ENCODE measurements around the gene TRIM14. TPM values are rescaled to one million over a fixed set of nuclear protein-coding genes. Genes with fewer than 3 reads are reported as not detected.

Gene TRIM14
- total RNA-seq, 4 donors from 2014 or later: 21.0 to 39.2 (median 31.6) TPM

DNA sequence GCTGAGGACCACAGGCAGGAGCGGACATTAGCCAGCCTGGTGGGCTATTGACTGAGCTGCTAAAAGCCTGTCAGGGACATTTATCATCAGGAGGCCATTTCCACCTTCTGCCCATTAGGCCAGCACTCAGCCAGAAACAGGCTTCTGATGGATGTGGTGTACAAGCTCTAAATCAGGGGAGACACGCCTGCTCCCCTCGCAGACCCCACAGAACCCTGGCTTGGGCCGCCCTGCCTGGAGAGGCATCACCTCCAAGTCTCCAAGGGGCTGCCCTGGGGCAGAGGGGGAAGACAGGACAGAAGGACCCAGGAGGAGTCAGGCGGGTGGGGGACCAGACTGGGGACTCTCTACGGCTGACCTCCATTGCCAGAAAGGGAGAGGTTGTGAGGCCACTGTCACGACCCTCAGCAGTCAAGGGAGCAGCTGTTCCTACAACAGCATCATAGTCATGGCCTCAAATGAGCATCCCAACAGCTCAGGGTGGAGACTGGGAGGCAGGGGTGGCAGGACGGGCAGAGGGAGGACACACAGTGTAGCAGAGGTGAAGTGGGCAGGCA lies 24.0 kb upstream of the TRIM14 start:
- intact Hi-C loops (cut with DNase I): no loop called here
- 54 to 74% methylated on average over 2 to 4 of the region's 8 CpGs for WGBS, 2 donors
- Histone ChIP-seq H3K4me3 (no peak overlapping the region), H3K27me3 (no peaks in the 10 kb centered on the region), H3K9me3 (no peaks in the 10 kb centered on the region), H3K27ac (peak overlapping the region; percentile 68 to 95 (median 82)), H3K36me3 (peaks cover 0 to 19% (median 0%) of the 10 kb centered on the region in 3 donors), H3K4me1 (peaks cover 33 to 68% (median 41%) of the 10 kb centered on the region in 3 donors)
- no peak for DNase-seq
- TF ChIP-seq POLR2A (IDR thresholded peaks at IDR 0.05): no peak
- TF ChIP-seq, protein P1, sequence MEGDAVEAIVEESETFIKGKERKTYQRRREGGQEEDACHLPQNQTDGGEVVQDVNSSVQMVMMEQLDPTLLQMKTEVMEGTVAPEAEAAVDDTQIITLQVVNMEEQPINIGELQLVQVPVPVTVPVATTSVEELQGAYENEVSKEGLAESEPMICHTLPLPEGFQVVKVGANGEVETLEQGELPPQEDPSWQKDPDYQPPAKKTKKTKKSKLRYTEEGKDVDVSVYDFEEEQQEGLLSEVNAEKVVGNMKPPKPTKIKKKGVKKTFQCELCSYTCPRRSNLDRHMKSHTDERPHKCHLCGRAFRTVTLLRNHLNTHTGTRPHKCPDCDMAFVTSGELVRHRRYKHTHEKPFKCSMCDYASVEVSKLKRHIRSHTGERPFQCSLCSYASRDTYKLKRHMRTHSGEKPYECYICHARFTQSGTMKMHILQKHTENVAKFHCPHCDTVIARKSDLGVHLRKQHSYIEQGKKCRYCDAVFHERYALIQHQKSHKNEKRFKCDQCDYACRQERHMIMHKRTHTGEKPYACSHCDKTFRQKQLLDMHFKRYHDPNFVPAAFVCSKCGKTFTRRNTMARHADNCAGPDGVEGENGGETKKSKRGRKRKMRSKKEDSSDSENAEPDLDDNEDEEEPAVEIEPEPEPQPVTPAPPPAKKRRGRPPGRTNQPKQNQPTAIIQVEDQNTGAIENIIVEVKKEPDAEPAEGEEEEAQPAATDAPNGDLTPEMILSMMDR (IDR thresholded peaks at IDR 0.05): no peak

DNA sequence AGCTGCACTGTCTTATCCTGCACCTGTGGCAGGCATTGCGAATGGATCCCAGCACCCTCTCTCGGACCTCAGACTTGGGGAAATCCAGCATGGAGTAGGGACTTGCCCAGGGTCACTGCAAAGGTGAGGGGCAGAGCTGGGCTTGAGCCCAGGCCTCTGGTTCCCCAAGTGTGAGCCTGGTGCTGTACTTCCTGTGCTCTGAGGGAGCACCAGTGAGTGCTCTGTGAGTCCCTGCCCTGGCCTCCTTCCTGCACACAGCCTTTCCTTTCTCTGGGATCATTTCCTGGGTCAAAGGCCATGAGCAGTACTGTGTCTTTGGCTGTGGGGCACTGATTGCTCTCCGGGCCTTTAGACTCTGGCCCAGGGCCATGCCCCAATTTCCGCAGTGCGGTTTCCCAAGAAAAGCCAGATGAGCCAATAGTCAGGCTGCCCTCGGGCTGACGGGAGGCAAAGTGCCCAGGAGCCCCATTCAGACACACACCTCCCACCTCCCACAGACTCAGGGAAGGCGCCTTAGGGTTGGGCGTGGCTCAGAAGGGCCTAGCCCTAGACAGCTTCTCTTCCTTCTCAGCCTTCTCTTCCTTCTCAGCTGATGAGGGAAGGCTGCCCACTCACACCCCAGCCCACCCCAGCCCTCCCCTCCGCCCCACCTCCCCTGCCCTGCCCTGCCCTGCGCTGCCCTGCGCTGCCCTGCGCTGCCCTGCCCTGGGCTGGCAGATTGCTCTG lies 23.3 kb upstream of the TRIM14 start:
- TF ChIP-seq, protein P1 (IDR thresholded peaks at IDR 0.05): no peak
- TF ChIP-seq POLR2A (IDR thresholded peaks at IDR 0.05): no peak
- Histone ChIP-seq H3K4me3 (no peak overlapping the region), H3K27ac (peak overlapping the region; percentile 68 to 95 (median 82)), H3K9me3 (no peaks in the 10 kb centered on the region), H3K4me1 (peaks cover 31 to 64% (median 36%) of the 10 kb centered on the region in 3 donors), H3K27me3 (no peaks in the 10 kb centered on the region), H3K36me3 (peaks cover 0 to 24% (median 0%) of the 10 kb centered on the region in 3 donors)
- DNase-seq: no peak
- WGBS, 2 donors: 31 to 60% methylated on average over 2 of the region's 13 CpGs
- intact Hi-C loops (cut with DNase I): no loop called here

DNA sequence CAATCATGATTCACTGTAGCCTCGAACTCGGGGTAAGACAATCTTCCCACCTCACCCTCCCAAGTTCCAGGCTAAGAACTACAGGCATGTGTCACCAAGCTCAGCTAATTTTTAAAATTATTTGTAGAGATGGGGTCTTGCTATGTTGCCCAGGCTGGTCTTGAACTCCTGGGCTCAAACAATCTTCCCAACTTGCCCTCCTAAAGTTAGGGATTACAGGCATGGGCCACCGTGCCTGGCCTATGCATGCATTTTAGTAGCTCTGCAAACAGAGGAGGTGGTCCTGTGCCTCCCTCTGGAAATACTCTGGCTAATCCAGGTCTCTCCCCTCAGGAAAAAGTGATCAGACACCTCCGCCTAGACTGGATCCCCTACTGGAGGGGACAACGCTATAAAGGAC lies 21.5 kb upstream of the TRIM14 start:
- H3K27ac ChIP-seq: no peak overlapping the region
- H3K27me3 ChIP-seq: no peaks in the 10 kb centered on the region
- intact Hi-C loops (cut with DNase I): no loop called here
- 92 to 93% methylated on average over 5 of the region's 5 CpGs for WGBS, 2 donors
- no peak for TF ChIP-seq POLR2A (IDR thresholded peaks at IDR 0.05)
- TF ChIP-seq, protein P1 (IDR thresholded peaks at IDR 0.05): no peak
- peaks cover 23 to 51% (median 24%) of the 10 kb centered on the region in 3 donors for H3K4me1 ChIP-seq
- H3K4me3 ChIP-seq: no peak overlapping the region
- no peaks in the 10 kb centered on the region for H3K9me3 ChIP-seq
- peaks cover 0 to 42% (median 0%) of the 10 kb centered on the region in 3 donors for H3K36me3 ChIP-seq
- no peak for DNase-seq

DNA sequence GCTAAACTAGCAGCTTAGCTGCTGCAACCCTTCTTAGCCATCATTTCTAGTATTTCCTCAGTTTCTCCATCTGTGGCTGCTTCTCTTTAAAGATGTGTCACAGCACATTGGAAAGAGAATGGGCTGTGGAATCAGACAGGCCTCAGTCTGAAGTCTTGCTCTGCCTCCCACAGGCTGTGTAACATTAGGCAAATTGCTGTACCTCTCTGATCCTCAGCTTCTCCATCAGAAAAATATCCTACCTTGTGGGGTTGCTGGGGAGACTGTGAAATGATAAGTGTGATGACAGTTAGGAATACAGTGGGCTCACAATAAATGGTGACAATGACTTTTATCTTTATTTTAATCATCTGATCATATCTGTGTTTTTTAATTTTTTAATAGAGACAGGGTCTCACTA lies 17.5 kb upstream of the TRIM14 start:
- H3K9me3 ChIP-seq: no peaks in the 10 kb centered on the region
- H3K27me3 ChIP-seq: no peaks in the 10 kb centered on the region
- H3K4me1 ChIP-seq: peaks cover 0 to 17% (median 0%) of the 10 kb centered on the region in 3 donors
- peaks cover 9 to 82% (median 18%) of the 10 kb centered on the region in 3 donors for H3K36me3 ChIP-seq
- TF ChIP-seq POLR2A (IDR thresholded peaks at IDR 0.05): no peak
- TF ChIP-seq, protein P1 (IDR thresholded peaks at IDR 0.05): no peak
- intact Hi-C loops (cut with DNase I): no loop called here
- H3K27ac ChIP-seq: no peak overlapping the region
- DNase-seq: no peak
- no peak overlapping the region for H3K4me3 ChIP-seq

DNA sequence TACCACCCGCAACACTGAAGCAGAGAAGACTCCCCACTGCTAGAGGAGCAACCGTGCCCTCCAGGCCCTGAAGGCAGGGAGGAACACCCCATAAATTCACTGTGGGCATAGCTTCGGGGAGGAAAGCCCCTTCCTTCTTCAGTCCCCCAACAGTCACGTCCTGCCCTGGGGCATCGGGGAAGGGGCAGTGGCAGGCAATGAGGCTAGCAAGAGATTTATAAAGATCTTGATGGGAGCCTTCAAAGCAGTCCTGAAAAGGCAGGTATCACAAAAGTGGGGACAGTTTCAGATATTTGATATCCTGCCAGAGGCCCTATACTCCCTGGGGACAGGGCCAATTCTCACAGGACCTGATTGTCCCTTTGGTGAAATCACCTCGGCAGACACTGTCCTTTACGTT lies 16.9 kb upstream of the TRIM14 start:
- H3K4me1 ChIP-seq: peaks cover 0 to 17% (median 0%) of the 10 kb centered on the region in 3 donors
- WGBS, 2 donors: 85% methylated on average over 5 to 6 of the region's 7 CpGs
- intact Hi-C loops (cut with DNase I): no loop called here
- H3K4me3 ChIP-seq: no peak overlapping the region
- no peak for DNase-seq
- peaks cover 9 to 88% (median 18%) of the 10 kb centered on the region in 3 donors for H3K36me3 ChIP-seq
- H3K27me3 ChIP-seq: no peaks in the 10 kb centered on the region
- H3K27ac ChIP-seq: peak overlapping the region in 2 of 4 donors; percentile 39 to 50
- no peak for TF ChIP-seq POLR2A (IDR thresholded peaks at IDR 0.05)
- TF ChIP-seq, protein P1 (IDR thresholded peaks at IDR 0.05): no peak
- no peaks in the 10 kb centered on the region for H3K9me3 ChIP-seq

Measured in esophagus squamous epithelium (tissue), 5 donors.